GM23248 (cell line): ENCODE data around the gene FGGY. TPM values are rescaled to one million over a fixed set of nuclear protein-coding genes. Genes with fewer than 3 reads are reported as not detected.

ENCODE experiments used
- DNase-seq: peaks from one replicate; pipeline ENCODE4 v3.0.0-alpha.2; 2015
- H2AFZ ChIP-seq: fragments of 200-600 bp; sonication (generic); 2 replicates; pipeline ENCODE4 v1.6.1; 2016; ENCODE audit warnings: antibody characterized with exemption
- H3F3A ChIP-seq: fragments of 200-600 bp; sonication (generic); 2 replicates; pipeline ENCODE4 v1.6.1; 2016; ENCODE audit warnings: mild to moderate bottlenecking, antibody characterized with exemption, mixed run types; ENCODE audit not compliant: insufficient read depth
- H3K27ac ChIP-seq: fragments of 200-600 bp; sonication (generic); 2 replicates; pipeline ENCODE4 v1.5.1; 2016; ENCODE audit warnings: mild to moderate bottlenecking
- H3K27me3 ChIP-seq: fragments of 200-600 bp; sonication (generic); replicated peaks from 2 replicates; pipeline ENCODE4 v1.6.1; 2016; ENCODE audit warnings: mild to moderate bottlenecking; ENCODE audit not compliant: insufficient read depth
- H3K36me3 ChIP-seq: fragments of 200-600 bp; sonication (generic); 2 replicates; pipeline ENCODE4 v1.6.1; 2016; ENCODE audit warnings: low read depth, mild to moderate bottlenecking
- H3K4me1 ChIP-seq: fragments of 200-600 bp; sonication (generic); 2 replicates; pipeline ENCODE4 v1.6.1; 2016; ENCODE audit warnings: mild to moderate bottlenecking; ENCODE audit not compliant: insufficient read depth
- H3K4me2 ChIP-seq: fragments of 200-600 bp; sonication (generic); one replicate; pipeline ENCODE4 v1.6.1; 2016; ENCODE audit warnings: mild to moderate bottlenecking; ENCODE audit not compliant: unreplicated experiment
- H3K4me3 ChIP-seq: fragments of 200-600 bp; sonication (generic); 2 replicates; pipeline ENCODE4 v1.5.1; 2016; ENCODE audit warnings: mild to moderate bottlenecking
- H3K79me2 ChIP-seq: fragments of 200-600 bp; sonication (generic); 2 replicates; pipeline ENCODE4 v1.6.1; 2016; ENCODE audit warnings: mild to moderate bottlenecking; ENCODE audit not compliant: insufficient read depth
- H3K9ac ChIP-seq: fragments of 200-600 bp; sonication (generic); 2 replicates; pipeline ENCODE4 v1.6.1; 2016; ENCODE audit warnings: mild to moderate bottlenecking
- H3K9me2 ChIP-seq: fragments of 200-600 bp; sonication (generic); 2 replicates; pipeline ENCODE4 v1.6.1; 2016; ENCODE audit warnings: mixed run types, mild to moderate bottlenecking, moderate library complexity; ENCODE audit not compliant: insufficient read depth
- H3K9me3 ChIP-seq: fragments of 200-600 bp; sonication (generic); one replicate; pipeline ENCODE4 v1.6.1; 2017; ENCODE audit warnings: low read depth
- H4K20me1 ChIP-seq: fragments of 200-600 bp; sonication (generic); 2 replicates; pipeline ENCODE4 v1.6.0; 2016; ENCODE audit not compliant: insufficient read depth
- EZH2 ChIP-seq: fragments of 200-600 bp; sonication (generic); IDR thresholded peaks from 2 replicates; pipeline ENCODE4 v1.6.1; 2018; ENCODE audit warnings: antibody characterized with exemption, mild to moderate bottlenecking; ENCODE audit not compliant: insufficient read depth, poor library complexity, severe bottlenecking
- EZH2phosphoT487 ChIP-seq: fragments of 200-600 bp; sonication (generic); IDR thresholded peaks from 2 replicates; pipeline ENCODE4 v1.6.1; 2018; ENCODE audit warnings: antibody characterized with exemption, moderate library complexity, mild to moderate bottlenecking, low read depth; ENCODE audit not compliant: insufficient read depth
- WGBS, 2 experiments: methylation state at CpG; one replicate each; pipeline ENCODE4 v1.1.6; 2015 to 2017; ENCODE audit warnings: low lambda C conversion rate in 2 of 2, low coverage in 1 of 2; ENCODE audit errors: missing lambda C conversion rate in 2 of 2; 5-methylcytosine and 5-hydroxymethylcytosine counted together
- in situ Hi-C: fragments of 300-500 bp; cut with MboI; formaldehyde crosslinking; loops from 2 replicates; pipeline ENCODE4 v1.15.0; 2020
- polyA plus RNA-seq: library from polyadenylated mRNA; unstranded; fragments of >200 nt; fragmentation: Nextera tagmentation; extraction: Ambion mirVana; gene quantifications from 2 replicates; pipeline ENCODE4 v1.2.1, GENCODE V29; 2016
- total RNA-seq: library from RNA; depleted of rRNA; stranded (reverse); fragments of >200 nt; shearing (Covaris generic); gene quantifications from 2 replicates; pipeline ENCODE4 v1.2.3, GENCODE V29; 2014

FGGY gene
- total and polyA plus RNA-seq, 2 experiments from 2014 or later, result 12.8 to 16.9 TPM

DNA sequence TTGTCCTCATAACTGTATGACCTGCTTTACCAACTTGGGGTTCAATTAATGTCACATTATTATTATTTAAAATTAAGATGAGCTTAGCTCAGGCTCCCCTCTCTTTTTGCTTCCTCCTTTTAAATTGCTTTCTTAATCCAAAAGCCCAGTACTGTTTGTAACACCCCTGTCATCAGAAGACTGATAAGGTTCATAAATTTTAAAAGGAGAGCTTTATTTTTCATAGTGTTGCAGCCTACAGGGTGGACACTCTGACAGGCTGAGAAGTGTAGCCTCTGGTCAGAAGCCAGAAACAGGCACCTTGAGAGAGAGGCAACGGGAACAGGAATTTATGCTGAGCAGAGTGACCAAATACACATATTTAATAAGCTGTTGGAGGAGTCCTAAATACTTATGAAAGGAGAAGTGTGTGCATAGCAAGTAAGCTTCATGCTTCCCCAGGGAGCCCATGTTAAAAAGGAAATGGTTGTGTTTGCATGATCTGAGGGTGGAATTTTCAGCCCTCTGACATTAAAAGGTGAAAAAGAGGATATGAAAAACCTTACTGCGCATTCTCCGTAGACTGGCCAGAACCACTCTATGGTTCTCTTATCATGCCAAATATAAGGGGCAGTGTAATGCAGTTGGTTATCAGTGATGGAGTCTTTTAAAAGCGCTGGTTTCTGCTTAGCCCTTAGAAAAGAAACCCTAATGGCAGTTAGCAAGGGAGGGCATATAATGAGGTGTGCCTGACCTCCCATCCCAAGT, 30.5 kb upstream of the FGGY start:
- 72 to 76% methylated on average over 4 of the region's 4 CpGs for WGBS, 2 experiments
- H3K4me3 ChIP-seq, result no peak overlapping the region
- no peaks in the 10 kb centered on the region for H3K27me3 ChIP-seq
- H3K79me2 ChIP-seq, result no peaks in the 10 kb centered on the region
- no peak for DNase-seq
- in situ Hi-C loops, result no loop called here
- H3K27ac ChIP-seq, result no peak overlapping the region
- H2AFZ ChIP-seq, result no peak overlapping the region
- H3K9me3 ChIP-seq, result no peaks in the 10 kb centered on the region
- H3K9me2 ChIP-seq, result no peaks in the 10 kb centered on the region
- no peak overlapping the region for H3K4me2 ChIP-seq
- H3K36me3 ChIP-seq, result no peaks in the 10 kb centered on the region
- no peak overlapping the region for H3K9ac ChIP-seq
- H4K20me1 ChIP-seq, result no peaks in the 10 kb centered on the region
- no peaks in the 10 kb centered on the region for H3K4me1 ChIP-seq
- H3F3A ChIP-seq, result no peaks in the 10 kb centered on the region
- TF ChIP-seq EZH2phosphoT487 (no peak), EZH2 (no peak)

DNA sequence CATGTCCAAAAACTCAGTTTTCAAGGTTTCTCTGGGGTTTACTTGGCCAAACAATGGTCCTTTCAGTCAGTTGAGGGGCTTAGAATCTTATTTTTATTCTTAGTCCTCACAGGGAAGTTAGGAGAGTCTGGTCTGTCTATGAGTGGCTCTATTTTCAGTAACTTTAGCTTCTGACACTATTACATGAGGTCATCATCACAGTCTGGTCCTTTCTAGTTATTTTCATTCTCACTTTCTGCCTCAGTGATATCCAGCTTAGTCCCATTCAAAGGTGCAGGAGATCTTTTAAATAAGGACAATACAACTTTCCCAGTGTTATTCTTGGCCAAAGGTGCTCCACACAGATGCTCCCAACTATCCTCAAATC, 30.0 kb upstream of the FGGY start:
- H3K4me2 ChIP-seq, result no peak overlapping the region
- no peaks in the 10 kb centered on the region for H3K9me3 ChIP-seq
- in situ Hi-C loops, result no loop called here
- H3K4me1 ChIP-seq, result peaks cover 3% of the 10 kb centered on the region; the same call in 1 of the 2 replicates
- no peak overlapping the region for H2AFZ ChIP-seq
- DNase-seq, result no peak
- no peak overlapping the region for H3K27ac ChIP-seq
- no peaks in the 10 kb centered on the region for H3K27me3 ChIP-seq
- no peak overlapping the region for H3K9ac ChIP-seq
- no peaks in the 10 kb centered on the region for H4K20me1 ChIP-seq
- no peaks in the 10 kb centered on the region for H3K36me3 ChIP-seq
- H3K9me2 ChIP-seq, result no peaks in the 10 kb centered on the region
- no peaks in the 10 kb centered on the region for H3K79me2 ChIP-seq
- H3F3A ChIP-seq, result 0 out of 2 replicates have a peak, but pooled peaks cover 4% of the 10 kb centered on the region
- H3K4me3 ChIP-seq, result no peak overlapping the region
- TF ChIP-seq EZH2, result no peak

GRCh38 chr1:59268406-59268805, 28.5 kb upstream of the FGGY start:
- Histone ChIP-seq H3K36me3 (no peaks in the 10 kb centered on the region), H4K20me1 (no peaks in the 10 kb centered on the region), H3K27ac (no peak overlapping the region), H3K4me1 (peaks cover 16% of the 10 kb centered on the region), H2AFZ (no peak overlapping the region), H3K79me2 (no peaks in the 10 kb centered on the region), H3K9me3 (no peaks in the 10 kb centered on the region), H3F3A (peaks cover 17% of the 10 kb centered on the region), H3K9ac (no peak overlapping the region), H3K4me2 (no peak overlapping the region), H3K4me3 (no peak overlapping the region), H3K9me2 (no peaks in the 10 kb centered on the region), H3K27me3 (no peaks in the 10 kb centered on the region)
- WGBS, 2 experiments, result 84 to 96% methylated on average over 1 of the region's 1 CpG
- DNase-seq, result no peak
- in situ Hi-C loops, result no loop called here
- TF ChIP-seq EZH2phosphoT487 (no peak), EZH2 (no peak)

DNA sequence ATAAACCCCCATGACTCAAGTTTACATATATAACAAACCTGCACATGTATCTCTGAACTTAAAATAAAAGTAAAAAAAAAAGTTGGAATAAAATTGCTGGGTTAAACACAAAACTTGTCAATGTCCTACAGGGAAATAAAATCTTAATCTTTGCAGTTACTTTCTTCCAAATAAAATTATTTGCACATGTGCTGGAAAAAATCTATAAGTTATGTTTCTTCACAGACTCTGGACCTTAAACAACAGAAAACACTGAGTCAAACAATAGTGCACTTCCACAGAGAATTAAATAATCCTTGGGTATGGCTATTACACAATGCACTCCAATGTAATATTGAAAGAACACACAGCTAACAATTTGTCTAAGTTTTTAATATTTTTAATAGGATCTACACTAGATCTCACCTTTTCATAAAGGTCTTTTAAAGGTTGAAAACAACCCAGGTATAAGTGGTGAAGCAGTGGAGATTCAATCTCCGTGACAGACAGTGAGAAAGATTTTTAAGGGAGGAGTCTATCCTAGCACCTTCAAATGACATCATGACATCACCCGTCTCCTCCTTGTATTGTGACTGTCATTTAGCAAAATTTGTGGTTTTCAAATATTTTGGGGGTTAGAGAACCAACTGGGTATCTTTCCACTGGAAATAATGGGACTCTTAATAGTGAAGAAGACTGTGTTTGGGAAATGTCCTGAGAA, 25.2 kb upstream of the FGGY start:
- DNase-seq, result peak; percentile 10
- Histone ChIP-seq H3F3A (peaks cover 17% of the 10 kb centered on the region), H2AFZ (peak overlapping the region; percentile 67; the same call in 1 of the 2 replicates), H3K9me2 (no peaks in the 10 kb centered on the region), H3K4me1 (peaks cover 16% of the 10 kb centered on the region), H3K4me3 (no peak overlapping the region), H3K36me3 (no peaks in the 10 kb centered on the region), H3K9me3 (no peaks in the 10 kb centered on the region), H3K27me3 (no peaks in the 10 kb centered on the region), H3K27ac (peak overlapping the region; percentile 29), H3K79me2 (no peaks in the 10 kb centered on the region), H4K20me1 (no peaks in the 10 kb centered on the region), H3K4me2 (peak overlapping the region; percentile 40), H3K9ac (no peak overlapping the region)
- no peak for TF ChIP-seq EZH2
- no peak for TF ChIP-seq EZH2phosphoT487
- 56% methylated on average over 2 of the region's 2 CpGs for WGBS, 2 experiments
- in situ Hi-C loops, result no loop called here
